ENCODE data around the gene TBC1D3L.
"Not testable (repeated sequence)": the region's sequence is repeated elsewhere in the genome, so short reads cannot be mapped to it uniquely, and the experiment has no call there.

TBC1D3L gene

GRCh38 chr17:37988960-37989359 lies at the start of gene TBC1D3L:
Gene TBC1D3L (minus strand): TSS chr17:37989060. CDS start chr17:37987520, 1,540 bp downstream.
- H3K4me1 ChIP-seq (ENCODE audit: control insufficient read depth, low read length); H3K4me3 ChIP-seq (ENCODE audit: low read length); H3K36me3 ChIP-seq (ENCODE audit: control insufficient read depth, low read length); H3K27ac ChIP-seq (ENCODE audit: low read depth, low read length); H3K9me3 ChIP-seq (ENCODE audit: control insufficient read depth, insufficient read depth, low read length); H3F3A ChIP-seq (ENCODE audit: control insufficient read depth, insufficient read depth); H4K20me1 ChIP-seq (ENCODE audit: control insufficient read depth, insufficient read depth, low read depth, low read length); H3K4me2 ChIP-seq (ENCODE audit: low read length); H3K9me2 ChIP-seq (replicated peaks; ENCODE audit: control insufficient read depth, low read length); H3K79me2 ChIP-seq (ENCODE audit: control insufficient read depth, low read length); H3K27me3 ChIP-seq (ENCODE audit: control insufficient read depth, low read length): not testable (repeated sequence)

DNA sequence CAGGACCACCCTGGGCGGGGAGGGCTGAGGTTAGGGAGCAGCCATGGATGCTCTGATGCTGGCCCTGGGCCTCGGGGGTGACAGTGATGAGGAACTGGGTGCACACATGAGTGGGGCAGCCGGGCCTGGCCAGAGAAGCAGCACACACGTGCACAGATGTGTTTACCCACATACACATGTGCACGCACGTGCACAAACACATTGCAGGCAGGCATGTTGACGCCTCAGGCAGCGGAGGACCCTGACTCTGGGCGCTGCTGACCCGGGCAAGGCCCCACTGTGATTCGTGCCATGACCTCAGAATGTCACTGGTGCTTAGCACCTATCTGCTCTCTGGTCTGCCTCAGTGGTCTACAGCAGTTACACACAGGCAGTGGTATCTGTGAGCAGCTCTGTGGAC lies 14.8 kb upstream of the TBC1D3L start, which contains the start of gene TBC1D3D:
Gene TBC1D3D (plus strand): TSS at position 301 of the 400 bp plus-strand sequence. CDS start 1,585 bp downstream, outside the sequence.
- H3K27ac ChIP-seq (ENCODE audit: low read depth, low read length); H4K20me1 ChIP-seq (ENCODE audit: control insufficient read depth, insufficient read depth, low read depth, low read length); H3K36me3 ChIP-seq (ENCODE audit: control insufficient read depth, low read length); H3K4me1 ChIP-seq (ENCODE audit: control insufficient read depth, low read length); H3K9me2 ChIP-seq (replicated peaks; ENCODE audit: control insufficient read depth, low read length); H3K27me3 ChIP-seq (ENCODE audit: control insufficient read depth, low read length); H3F3A ChIP-seq (ENCODE audit: control insufficient read depth, insufficient read depth); H3K9me3 ChIP-seq (ENCODE audit: control insufficient read depth, insufficient read depth, low read length); H3K4me2 ChIP-seq (ENCODE audit: low read length); H3K4me3 ChIP-seq (ENCODE audit: low read length); H3K79me2 ChIP-seq (ENCODE audit: control insufficient read depth, low read length): not testable (repeated sequence)

Data from DOHH2 (cell line).